ENCODE measurements around the gene PSG11.
"Not testable (repeated sequence)": the region's sequence is repeated elsewhere in the genome, so short reads cannot be mapped to it uniquely, and the experiment has no call there.

DNA sequence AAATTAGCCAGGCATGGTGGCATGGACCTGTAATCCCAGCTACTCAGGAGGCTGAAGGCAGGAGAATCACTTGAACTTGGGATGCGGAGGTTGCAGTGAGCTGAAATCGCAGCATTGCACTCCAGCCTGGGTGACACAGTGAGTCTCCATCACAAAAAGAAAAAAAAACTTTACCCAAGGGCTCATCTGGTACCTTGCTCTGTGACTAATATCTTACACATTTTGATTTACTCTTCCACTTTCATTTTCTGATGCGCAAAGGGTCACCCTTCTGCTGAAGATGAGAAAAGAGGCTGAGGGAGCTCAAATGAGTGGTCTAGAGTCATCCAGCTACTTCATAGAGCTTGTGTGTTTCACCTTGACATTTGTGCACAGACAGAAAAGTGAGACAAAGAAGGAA is 21.7 kb upstream of the PSG11 start:
- TF ChIP-seq, protein P1, sequence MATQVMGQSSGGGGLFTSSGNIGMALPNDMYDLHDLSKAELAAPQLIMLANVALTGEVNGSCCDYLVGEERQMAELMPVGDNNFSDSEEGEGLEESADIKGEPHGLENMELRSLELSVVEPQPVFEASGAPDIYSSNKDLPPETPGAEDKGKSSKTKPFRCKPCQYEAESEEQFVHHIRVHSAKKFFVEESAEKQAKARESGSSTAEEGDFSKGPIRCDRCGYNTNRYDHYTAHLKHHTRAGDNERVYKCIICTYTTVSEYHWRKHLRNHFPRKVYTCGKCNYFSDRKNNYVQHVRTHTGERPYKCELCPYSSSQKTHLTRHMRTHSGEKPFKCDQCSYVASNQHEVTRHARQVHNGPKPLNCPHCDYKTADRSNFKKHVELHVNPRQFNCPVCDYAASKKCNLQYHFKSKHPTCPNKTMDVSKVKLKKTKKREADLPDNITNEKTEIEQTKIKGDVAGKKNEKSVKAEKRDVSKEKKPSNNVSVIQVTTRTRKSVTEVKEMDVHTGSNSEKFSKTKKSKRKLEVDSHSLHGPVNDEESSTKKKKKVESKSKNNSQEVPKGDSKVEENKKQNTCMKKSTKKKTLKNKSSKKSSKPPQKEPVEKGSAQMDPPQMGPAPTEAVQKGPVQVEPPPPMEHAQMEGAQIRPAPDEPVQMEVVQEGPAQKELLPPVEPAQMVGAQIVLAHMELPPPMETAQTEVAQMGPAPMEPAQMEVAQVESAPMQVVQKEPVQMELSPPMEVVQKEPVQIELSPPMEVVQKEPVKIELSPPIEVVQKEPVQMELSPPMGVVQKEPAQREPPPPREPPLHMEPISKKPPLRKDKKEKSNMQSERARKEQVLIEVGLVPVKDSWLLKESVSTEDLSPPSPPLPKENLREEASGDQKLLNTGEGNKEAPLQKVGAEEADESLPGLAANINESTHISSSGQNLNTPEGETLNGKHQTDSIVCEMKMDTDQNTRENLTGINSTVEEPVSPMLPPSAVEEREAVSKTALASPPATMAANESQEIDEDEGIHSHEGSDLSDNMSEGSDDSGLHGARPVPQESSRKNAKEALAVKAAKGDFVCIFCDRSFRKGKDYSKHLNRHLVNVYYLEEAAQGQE (IDR thresholded peaks at IDR 0.05): not testable (repeated sequence)
- TF ChIP-seq MAX (IDR thresholded peaks at IDR 0.05); GABPA (IDR thresholded peaks at IDR 0.05 in 1 of 2, conservative IDR thresholded peaks at IDR 0.05 in 1 of 2); CTCF (IDR thresholded peaks at IDR 0.05; ENCODE audit: low read depth, low read length, missing input control); RAD21 (IDR thresholded peaks at IDR 0.05); SP1 (IDR thresholded peaks at IDR 0.05); RXRA (IDR thresholded peaks at IDR 0.05); YY1 (IDR thresholded peaks at IDR 0.05); FOXA2 (IDR thresholded peaks at IDR 0.05); TAF1 (conservative IDR thresholded peaks at IDR 0.05): not testable (repeated sequence)
